Ovary (tissue), 9 donors: ENCODE data around the gene HLA-DRB5. TPM values are rescaled to one million over a fixed set of nuclear protein-coding genes. Genes with fewer than 3 reads are reported as not detected.

ENCODE experiments used
- polyA plus RNA-seq, 2 donors: library from polyadenylated mRNA; stranded (reverse); fragments of 200-250 nt in 1 of 2; fragments of 350-450 nt in 1 of 2; fragmentation: Illumina TruSeq in 1 of 2; extraction: RNeasy Lipid Tissue Mini Kit (QIAGEN cat#74804) in 1 of 2; gene quantifications; one replicate each; pipeline ENCODE4 v1.2.3, GENCODE V29; 2013 to 2014
- small RNA-seq: library from RNA; depleted of rRNA; stranded (forward); fragments of <200 nt; gene quantifications from one replicate; pipeline ENCODE3, GENCODE V24; 2016
- total RNA-seq, 7 donors: library from RNA; depleted of rRNA in 2 of 7; stranded (reverse); fragments of >200 nt in 2 of 7; fragmentation: NEBNext Ultra II Directional in 3 of 7; extraction: Animal tissue kit (Norgen Biotek cat#: 25700) in 3 of 7; gene quantifications; one replicate each; pipeline versions ENCODE4 v1.1.0 to v1.2.4, GENCODE V29; 2016 to 2023
- donor health status: DM: no; HTN: no; CAD: no; lungs with moderate emphysema.
- donor health status: DM: no; HTN: no; CAD: no.
- donor health status: Bipolar disorder and iron deficiency.
- donor health status: DM: yes; HTN: yes; CAD: no.
- donor health status: DM: no; HTN: no; CAD: no.
- donor health status: DM: yes; HTN: yes; CAD: no.

The HLA-DRB5 gene
- total and polyA plus RNA-seq, 9 donors = 0.41 to 113 (median 16.5) TPM

Small RNA genes within 50 kb of the gene (small RNA-seq; reads per million reads assigned to genes)
- not detected for gene RNU1-61P

Other genes starting within 250 kb of the HLA-DRB5 start
- not detected for gene TSBP1, start 158.4 kb downstream of the HLA-DRB5 start, total RNA-seq
- not detected for gene TSBP1, start 158.4 kb downstream of the HLA-DRB5 start, polyA plus RNA-seq
- not detected for gene BTNL2, start 123.1 kb downstream of the HLA-DRB5 start, total RNA-seq
- gene BTNL2, start 123.1 kb downstream of the HLA-DRB5 start, polyA plus RNA-seq = not detected
- 100 to 1,000 TPM in 5 of 7 donors, 10 to 100 TPM in 2; 19.5 to 262 (median 130) TPM for gene HLA-DRA, start 90.4 kb downstream of the HLA-DRB5 start, total RNA-seq
- gene HLA-DRA, start 90.4 kb downstream of the HLA-DRB5 start, polyA plus RNA-seq = 1,000 to 10,000 TPM in 1 of 2 donors, 100 to 1,000 TPM in 1; 118 to 1,131 TPM
- 100 to 1,000 TPM in 2 of 7 donors, 10 to 100 TPM in 5; 16.4 to 136 (median 62.1) TPM for gene HLA-DRB1, start 59.6 kb upstream of the HLA-DRB5 start, total RNA-seq
- 10 to 100 TPM; 47.9 to 95.9 TPM for gene HLA-DRB1, start 59.6 kb upstream of the HLA-DRB5 start, polyA plus RNA-seq
- 10 to 100 TPM in 4 of 7 donors, 1 to 10 TPM in 2, under 1 TPM in 1; 0.72 to 20.9 (median 10.1) TPM for gene HLA-DQA1, start 107.1 kb upstream of the HLA-DRB5 start, total RNA-seq
- gene HLA-DQA1, start 107.1 kb upstream of the HLA-DRB5 start, polyA plus RNA-seq = 10 to 100 TPM; 10.8 to 44.8 TPM
- 10 to 100 TPM in 3 of 7 donors, 1 to 10 TPM in 3, under 1 TPM in 1; 0.36 to 22.2 (median 7.7) TPM for gene HLA-DQB1, start 136.4 kb upstream of the HLA-DRB5 start, total RNA-seq
- 10 to 100 TPM in 1 of 2 donors, 1 to 10 TPM in 1; 2.5 to 28.5 TPM for gene HLA-DQB1, start 136.4 kb upstream of the HLA-DRB5 start, polyA plus RNA-seq
- gene HLA-DQA2, start 211.1 kb upstream of the HLA-DRB5 start, total RNA-seq = 1 to 10 TPM in 2 of 7 donors, under 1 TPM in 2, not detected in 3; 0.66 to 4.4 (median 1.2) TPM
- gene HLA-DQA2, start 211.1 kb upstream of the HLA-DRB5 start, polyA plus RNA-seq = 10 to 100 TPM in 1 of 2 donors, not detected in 1; 29.3 TPM
- 1 to 10 TPM in 2 of 7 donors, under 1 TPM in 3, not detected in 2; 0.33 to 3.7 (median 0.66) TPM for gene HLA-DQB2, start 233.2 kb upstream of the HLA-DRB5 start, total RNA-seq
- 1 to 10 TPM in 1 of 2 donors, not detected in 1; 3.1 TPM for gene HLA-DQB2, start 233.2 kb upstream of the HLA-DRB5 start, polyA plus RNA-seq